T-helper 2 cell treated with Interferon-gamma antibody and Interleukin-4, amounts not matched to agents 100 ng/mL and 5 ng/mL, for 36 hours (primary cell): Measurements from ENCODE around the gene OPRPN. TPM values are rescaled to one million over a fixed set of nuclear protein-coding genes. Genes with fewer than 3 reads are reported as not detected.

Source experiments
- intact Hi-C: fragments of 100-400 bp; cut with micrococcal nuclease; formaldehyde crosslinking; loops from one replicate; pipeline ENCODE4 v1.15.1; 2023
- total RNA-seq: library from RNA; stranded (reverse); gene quantifications from 2 replicates; pipeline ENCODE4 v1.2.3, GENCODE V29; 2022

OPRPN gene, protein sequence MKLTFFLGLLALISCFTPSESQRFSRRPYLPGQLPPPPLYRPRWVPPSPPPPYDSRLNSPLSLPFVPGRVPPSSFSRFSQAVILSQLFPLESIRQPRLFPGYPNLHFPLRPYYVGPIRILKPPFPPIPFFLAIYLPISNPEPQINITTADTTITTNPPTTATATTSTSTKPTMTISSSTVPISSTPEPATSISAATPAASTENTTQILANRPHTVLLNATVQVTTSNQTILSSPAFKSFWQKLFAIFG
- total RNA-seq: not detected in 2 replicates

DNA sequence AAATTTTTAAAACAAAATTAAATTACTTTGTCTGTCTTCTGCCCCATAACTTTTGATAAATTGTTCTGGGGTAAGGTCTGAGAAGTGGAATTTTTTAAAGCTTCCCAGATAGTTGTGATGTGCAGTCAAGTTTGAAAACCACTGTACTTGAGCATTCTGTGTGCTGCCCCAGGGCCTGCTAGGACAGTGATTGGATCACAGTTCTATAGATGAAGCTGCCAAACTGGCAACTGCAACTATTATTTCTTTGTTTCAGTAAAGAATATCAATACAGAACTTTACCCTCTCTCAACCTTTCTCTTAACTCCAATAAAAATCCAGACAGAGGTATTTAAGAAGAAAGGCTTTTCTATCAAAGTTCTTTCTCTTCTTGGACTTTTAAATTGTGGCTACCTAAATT is at the start of gene OPRPN:
Gene OPRPN, plus strand, starts transcription at position 361 of the 400 bp plus-strand sequence. CDS start 1,346 bp downstream, outside the sequence.
- intact Hi-C loops: no loop called here

DNA sequence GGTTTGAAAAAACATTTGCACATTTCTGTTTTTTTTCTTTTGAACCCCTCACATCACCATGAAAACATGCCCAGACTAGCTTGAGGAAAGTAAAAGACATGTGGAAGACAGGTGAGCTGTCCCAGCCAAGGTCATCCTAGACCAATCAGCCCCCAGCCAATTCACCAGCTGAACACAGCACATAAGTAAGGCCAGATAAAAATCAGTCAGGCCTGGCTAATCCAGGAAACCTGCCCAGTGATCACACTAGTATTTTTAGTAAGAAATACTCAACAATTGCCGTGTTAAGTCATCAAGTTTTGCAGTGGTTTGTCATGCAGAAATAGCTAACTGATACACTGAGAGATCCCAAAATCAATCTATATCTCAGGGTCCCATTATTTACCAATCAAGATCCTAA is 41.6 kb upstream of the OPRPN start:
- intact Hi-C loops: no loop called here

DNA sequence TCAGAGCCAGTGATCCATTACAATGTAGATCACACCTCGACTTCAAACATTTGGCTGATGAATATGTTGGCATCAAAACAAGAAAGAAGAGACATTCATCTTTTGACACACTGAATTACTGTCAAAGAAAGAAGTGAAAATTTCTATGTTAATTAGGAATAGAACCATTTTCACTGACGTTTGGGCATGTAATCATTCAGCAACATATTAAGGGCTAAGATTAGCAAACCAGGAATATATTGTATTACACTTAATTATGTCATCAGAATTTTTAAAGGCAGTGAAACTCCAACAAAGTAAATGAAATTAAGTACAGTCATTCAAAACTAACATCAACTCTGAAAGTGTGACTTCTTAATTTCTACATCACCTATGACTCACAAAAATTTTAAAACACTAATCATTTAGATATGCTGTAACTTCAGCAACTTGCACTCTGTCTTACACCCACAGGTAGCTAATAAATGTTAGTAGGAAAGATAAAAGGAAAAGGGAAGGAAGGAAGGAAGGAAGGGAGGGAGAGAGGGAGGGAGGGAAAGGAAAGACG is 38.6 kb upstream of the OPRPN start:
- intact Hi-C loops: no loop called here

DNA sequence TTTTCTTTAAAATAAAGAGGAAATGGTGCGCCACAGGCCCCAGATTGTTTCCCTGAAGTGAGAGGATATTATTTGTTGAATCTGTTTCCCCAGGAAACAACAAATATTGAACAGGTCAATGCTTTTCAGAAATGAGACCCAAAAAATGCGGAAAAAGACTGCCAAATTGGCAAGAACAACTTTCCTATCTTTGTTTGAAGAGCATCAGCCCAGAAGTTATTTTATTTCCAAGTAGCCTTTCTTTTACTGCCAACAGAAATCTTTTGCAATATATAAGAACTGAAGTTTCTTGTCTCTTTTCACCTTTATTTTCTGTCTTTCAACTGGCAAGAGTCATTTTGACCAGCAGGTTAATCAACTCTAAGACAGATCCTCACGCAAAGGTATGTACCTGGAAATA is 37.3 kb upstream of the OPRPN start, which contains the start of gene SMR3A:
Gene SMR3A, plus strand, starts transcription at position 301 of the 400 bp plus-strand sequence. CDS start 1,356 bp downstream, outside the sequence.
- intact Hi-C loops: no loop called here

DNA sequence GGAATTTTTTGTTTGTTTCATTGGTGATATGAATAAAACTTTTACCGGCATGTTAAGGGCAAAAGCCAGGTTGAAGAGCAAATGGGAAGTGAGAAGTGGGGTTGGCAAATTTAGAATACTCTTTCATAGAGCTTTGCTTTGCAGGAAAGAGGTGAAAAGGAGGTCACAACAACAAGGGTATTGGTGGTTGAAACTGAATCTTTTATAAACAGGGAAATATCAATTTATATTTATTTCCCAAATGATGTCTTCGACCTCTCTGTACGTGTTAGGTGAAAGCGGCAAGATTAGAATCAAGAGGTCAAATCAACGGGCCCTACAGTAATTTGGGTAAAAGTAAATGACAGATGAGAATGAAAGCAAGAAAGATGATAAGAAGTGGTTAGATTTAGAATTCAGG is 33.7 kb upstream of the OPRPN start:
- intact Hi-C loops: no loop called here

DNA sequence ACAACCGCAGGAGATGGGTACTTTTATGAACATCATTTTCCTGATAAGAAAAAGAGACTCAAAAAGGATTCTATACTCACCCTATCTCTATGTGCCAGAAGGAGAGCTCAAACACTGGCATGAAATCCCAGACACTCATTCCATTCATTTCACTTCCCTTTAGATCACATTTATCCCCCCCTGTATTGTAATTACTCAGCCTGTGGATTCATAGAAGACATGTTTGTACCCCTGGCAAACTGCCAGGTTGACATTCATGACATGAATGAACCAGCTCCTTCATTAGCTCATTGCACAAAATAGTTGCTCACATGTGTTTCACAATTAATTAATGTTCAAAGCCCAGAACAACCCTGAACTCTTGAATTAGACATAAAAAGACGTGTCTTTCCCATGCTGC is 32.3 kb upstream of the OPRPN start:
- intact Hi-C loops: no loop called here

DNA sequence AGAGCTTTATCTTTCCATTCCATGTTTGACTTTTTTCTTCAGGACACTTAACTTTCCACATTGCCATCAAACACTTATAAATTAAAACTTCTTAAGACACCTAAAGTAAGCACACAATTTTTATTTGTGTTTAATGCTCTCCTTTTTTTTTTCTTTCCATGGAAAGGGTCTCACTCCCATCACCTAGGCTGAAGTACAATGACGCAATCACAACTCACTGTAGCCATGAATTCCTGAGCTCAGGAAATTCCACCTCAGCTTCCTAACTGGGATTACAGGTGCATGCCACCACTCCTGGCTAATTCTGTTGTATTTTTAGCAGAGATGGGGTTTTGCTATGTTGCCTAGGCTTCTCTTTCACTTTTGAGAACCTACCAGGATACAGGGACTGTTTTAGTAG is 29.9 kb upstream of the OPRPN start:
- intact Hi-C loops: no loop called here

DNA sequence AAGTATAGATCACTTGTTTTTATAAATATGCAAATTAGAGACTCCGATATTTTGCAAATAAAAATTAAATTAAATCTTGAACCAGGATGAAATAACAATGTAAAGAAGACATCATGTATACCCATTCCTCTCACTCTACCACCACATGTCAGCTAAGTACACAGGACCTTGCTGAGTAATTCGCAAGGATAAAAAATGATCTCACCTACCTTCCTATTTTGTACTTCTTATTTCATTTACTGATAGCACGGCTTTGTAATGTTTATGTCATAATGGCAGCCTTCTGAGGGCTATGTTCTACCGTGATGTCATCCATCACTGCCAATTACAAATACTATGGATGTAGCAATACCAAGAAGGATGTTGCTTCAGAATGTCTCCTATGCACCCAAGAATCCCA is 25.8 kb upstream of the OPRPN start:
- intact Hi-C loops: no loop called here

DNA sequence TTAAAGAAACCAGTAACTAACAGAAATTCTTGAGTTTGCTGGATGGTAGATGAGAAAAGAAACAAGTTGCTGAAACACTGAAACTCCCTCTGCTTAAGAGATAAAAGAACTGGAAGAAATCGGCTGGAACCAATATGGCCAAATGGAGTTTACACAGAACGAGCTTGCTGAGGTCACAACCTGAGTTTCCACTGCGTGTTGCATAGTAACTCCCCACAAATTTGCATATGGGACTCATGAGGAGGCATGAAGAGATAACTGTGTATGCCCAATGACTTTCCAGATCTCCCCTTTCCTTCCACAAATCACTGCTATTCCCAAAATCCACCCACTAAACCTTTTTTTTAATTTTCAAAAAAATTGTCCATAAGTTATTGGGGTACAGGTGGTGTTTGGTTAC is 25.0 kb upstream of the OPRPN start:
- intact Hi-C loops: no loop called here

DNA sequence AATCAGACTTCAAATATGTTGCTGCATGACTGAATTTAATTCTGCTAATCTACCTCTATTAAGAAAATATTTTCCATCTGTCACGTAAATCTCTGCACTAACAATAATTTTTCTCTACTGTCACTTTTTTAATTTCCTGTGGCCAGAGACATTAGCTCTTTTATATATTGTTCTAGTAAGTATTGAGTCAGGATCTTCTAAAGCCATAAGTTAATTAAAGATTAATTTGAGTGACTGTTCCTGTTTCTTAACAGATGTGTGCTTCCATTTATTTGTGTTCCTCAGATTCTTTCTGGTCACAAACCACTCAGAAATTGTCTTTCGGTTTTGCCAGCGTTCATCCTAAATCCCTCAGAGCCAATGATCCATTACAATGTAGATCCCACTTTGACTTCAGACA is 17.2 kb upstream of the OPRPN start:
- intact Hi-C loops: no loop called here

DNA sequence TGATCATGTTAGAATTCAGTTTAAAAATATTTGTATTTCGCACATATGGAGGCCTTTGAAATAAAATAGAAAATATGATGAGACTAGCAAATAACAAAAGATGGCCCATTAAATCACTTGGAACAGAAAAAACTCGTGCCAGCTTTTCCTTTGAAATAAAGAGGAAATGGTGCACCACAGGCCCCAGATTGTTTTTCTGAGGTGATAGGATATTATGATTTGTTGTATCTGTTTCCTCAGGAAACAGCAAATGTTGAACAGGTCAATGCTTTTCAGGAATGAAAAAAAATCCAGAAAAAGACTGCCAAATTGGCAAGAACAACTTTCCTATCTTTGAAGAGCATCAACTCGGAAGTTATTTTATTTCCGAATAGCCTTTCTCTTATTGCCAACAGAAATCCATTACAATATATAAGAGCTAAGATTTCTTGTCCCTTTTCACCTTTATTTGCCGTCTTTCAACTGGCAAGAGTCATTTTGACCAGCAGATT is 15.0 kb upstream of the OPRPN start, which contains the start of gene SMR3B:
Gene SMR3B, plus strand, starts transcription at position 441 of the 491 bp plus-strand sequence. CDS start 1,380 bp downstream, outside the sequence.
- intact Hi-C loops: no loop called here

DNA sequence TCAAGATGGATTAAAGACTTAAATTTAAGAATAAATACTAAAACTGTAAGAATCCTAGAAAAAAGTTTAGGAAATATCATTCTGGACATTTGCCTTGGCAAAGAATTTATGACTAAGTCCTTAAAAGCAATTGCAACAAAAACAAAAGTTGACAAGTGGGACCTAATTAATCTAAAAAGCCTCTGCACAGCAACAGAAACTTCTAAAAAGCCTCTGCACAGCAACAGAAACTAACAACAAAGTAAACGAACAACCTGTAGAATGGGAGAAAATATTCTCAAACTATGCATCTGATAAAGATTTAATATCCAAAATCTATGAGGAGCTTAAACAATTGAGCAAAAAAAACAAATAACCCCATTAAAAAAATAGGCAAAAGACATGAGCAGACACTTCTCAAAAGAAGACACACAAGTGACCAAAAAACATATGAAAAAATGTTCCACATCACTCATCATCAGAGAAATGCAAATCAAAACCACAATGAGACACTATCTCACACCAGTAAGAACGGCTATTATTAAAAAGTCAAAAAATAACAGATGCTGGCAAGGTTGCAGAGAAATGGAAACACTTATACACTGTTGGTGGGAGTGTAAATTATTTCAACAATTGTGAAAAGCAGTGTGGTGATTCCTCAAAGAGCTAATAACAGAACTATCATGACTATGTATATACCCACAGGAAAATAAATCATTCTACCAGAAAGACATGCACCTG is 5.5 kb upstream of the OPRPN start:
- intact Hi-C loops: no loop called here

DNA sequence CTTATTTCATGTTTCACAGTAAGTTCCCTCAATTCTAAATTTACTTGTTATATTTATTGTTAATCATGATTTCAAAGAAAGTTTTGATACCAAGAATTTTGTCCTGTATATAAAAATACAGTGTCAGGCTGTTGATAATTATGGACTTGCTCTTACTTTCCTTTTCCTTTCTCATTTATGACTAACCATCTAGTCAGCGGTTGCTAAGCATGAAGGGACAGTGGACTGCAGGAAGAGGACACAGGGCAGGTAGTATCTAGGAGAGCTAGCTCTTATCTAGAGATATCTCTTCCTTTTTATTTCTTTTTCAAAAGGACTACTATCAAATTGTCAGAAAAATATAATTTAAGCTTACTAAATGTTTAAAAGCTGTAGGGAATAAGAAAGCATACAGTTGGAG is 1.6 kb downstream of the OPRPN start:
- intact Hi-C loops: no loop called here

DNA sequence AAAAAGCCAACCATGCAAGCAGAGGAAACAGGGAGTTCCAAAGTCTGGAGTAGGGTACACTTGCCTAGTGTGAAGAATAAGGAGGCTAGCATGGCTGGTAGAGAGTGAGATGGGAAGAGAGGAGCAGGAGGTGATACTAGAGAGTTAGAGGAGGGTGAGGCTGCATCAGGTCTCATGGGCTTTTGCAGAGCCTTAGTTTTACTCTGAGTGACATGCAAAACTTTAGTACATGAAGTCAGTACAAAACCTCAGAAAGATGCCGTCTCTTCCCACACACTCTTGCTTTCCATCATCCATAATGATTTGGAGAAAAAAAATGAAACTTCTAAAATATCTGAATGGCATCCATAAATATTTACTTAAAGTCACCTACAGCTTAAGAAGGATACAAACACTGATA is 5.0 kb downstream of the OPRPN start:
- intact Hi-C loops: no loop called here

DNA sequence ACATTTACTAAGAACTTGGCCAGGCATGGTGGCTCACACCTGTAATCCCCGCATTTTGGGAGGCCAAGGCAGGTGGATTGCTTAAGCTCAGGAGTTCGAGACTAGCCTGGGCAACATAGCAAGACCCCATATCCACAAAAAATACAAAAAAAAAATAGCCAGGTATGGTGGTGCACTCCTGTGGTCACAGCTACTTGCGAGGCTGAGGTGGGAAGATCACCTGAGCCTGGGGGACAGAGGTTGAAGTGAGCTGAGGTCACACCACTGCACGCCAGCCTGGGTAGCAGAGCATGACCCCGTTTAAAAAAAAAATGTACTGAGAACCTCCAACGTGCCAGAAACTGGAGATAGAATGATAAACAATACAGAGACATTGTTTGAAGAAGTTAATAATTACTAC is 8.0 kb downstream of the OPRPN start:
- intact Hi-C loops: no loop called here

DNA sequence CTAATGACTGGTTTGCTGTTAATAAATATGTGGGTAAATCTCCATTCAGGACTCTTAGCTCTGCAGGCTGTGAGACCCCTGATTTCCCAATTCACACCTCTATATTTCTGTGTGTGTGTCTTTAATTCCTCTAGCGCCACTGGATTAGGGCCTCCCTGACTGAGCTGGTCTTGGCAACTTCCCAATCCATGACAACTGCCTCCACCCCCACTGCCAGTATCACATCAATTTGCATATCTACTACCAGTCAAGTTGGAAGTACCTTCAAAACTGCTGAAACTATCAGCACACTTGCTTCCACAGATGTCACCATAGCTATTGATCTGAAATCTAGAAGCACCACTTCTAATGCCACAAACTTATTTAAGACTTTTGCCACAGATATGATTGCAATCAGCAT is 27.6 kb downstream of the OPRPN start:
- intact Hi-C loops: no loop called here

DNA sequence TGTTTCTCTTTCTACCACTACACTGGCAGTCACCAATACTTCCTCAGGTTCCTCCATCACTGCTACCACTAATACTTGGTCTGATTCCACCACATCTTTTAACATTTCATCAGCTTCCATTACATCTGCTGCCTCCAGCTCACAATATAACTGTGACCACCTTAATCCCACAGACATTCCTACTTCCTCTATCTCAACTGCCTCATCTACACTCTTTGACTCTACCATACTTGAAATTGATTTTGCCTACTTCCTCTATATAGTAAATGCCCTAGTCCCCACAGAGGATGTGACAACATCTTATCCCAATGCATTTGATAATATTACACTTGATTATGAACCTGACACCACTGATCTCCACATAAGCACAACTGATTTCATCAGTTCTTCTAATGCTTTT is 29.0 kb downstream of the OPRPN start:
- intact Hi-C loops: no loop called here

DNA sequence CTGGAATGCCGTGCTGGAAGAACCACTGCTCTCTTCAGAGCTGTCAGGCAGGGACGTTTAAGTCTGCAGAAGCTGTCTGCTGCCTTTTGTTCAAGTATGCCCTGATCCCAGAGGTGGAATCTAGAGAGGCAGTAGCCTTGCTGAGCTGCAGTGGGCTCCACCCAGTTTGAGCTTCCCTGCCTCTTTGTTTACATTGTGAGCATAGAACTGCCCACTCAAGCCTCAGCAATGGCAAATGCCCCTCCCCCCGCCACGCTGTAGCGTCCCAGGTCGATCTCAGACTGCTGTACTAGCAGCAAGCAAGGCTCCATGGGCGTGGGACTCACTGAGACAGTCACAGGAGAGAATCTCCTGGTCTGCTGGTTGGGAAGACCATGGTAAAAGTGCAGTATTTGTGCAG is 39.5 kb downstream of the OPRPN start:
- intact Hi-C loops: no loop called here

DNA sequence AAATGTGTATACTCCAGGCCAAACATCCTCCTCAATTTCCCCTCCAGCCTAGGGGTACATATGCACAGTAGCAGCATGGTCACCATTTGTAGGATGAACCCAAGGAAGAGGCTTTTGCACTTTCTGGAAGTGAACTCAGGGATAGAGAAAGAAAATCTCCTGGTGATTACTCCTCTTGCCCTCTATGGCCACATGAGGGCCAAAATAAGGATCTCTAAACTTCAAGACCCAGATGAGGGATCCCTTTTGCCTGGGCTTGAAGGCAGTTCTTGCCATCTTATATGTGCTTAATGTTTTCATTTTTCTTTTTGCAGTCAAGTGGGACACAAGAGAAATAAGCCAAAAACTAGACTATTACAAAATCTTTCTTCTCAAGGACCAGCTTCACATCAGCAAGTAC is 44.7 kb downstream of the OPRPN start:
- intact Hi-C loops: no loop called here

DNA sequence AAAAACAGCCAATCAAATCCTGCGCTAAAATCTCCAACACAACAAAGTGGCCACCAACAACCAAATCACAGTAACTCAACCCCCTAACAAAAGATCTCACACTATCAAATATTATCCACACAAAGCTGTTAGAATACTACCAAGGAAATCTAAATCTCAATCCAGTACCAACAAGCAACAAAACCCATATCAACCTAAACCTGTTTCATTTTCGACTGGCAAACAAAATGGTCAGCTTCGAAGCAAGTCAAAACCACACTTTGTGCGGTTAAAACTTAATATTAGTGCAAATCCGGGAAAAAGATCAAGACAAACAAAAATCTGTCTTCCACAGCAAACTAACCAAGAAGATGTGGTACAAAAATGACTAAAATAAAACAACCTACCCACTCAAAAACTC is 45.6 kb downstream of the OPRPN start:
- intact Hi-C loops: no loop called here

DNA sequence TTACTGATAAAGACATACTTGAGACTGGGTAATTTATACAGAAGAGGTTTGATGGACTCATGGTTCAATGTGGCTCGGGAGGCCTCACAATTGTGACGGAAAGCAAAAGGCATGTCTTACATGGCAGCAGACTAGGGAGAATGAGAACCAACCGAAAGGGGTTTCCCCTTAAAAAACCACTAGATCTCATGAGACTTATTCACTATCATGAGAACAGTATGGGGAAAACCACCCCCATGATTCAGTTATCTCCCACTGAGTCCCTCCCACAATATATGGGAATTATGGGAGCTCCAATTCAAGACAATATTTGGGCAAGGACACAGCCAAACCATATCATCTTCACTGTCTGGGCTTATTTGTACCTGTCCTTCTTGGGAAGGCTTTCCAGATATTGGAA is 51.5 kb downstream of the OPRPN start:
- intact Hi-C loops: no loop called here

DNA sequence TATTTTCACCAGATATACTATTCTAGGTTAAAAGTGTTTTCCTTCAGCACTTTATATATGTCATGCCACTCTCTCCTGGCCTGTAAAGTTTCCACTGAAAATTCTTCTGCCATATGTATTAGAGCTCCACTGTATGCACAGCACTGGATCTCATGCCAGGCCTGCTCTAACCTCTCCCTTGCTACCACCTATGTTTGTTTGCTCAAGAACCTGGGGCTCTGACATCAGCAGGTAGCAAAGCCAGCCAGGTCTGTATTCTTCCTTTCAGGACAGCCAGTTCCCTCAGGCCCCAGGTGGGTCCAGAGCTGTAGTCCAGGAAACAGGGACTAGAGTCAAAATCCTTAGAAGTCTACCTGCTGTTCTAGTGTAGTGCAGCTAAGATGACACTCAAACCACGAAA is 55.2 kb downstream of the OPRPN start:
- intact Hi-C loops: no loop called here
